ENCODE results near the gene PRLR.

The PRLR gene

GRCh38 chr5:35218981-35219380 is 11.3 kb downstream of the PRLR start:
- H3K27ac ChIP-seq (ENCODE audit: low read length, poor library complexity, severe bottlenecking), result no peak overlapping the region
- WGBS, result 90% methylated on average over 4 of the region's 4 CpGs
- no peaks in the 10 kb centered on the region for H3K79me1 ChIP-seq (replicated peaks; ENCODE audit: low read length, poor library complexity, severe bottlenecking)

GRCh38 chr5:35214051-35214450 is 16.2 kb downstream of the PRLR start:
- 92% methylated on average over 2 of the region's 2 CpGs for WGBS
- no peak for DNase-seq

More at GRCh38 chr5:35218981-35219380, 11.3 kb downstream of the PRLR start:
- no peak overlapping the region for H2BK12ac ChIP-seq (ENCODE audit: low read length in 2 of 2)
- DNase-seq, result no peak
- H3K4me2 ChIP-seq (ENCODE audit: low read length, poor library complexity, severe bottlenecking), result no peak overlapping the region
- no peaks in the 10 kb centered on the region for H3K9me3 ChIP-seq (ENCODE audit: control insufficient read depth, low read length)
- H3K27me3 ChIP-seq (ENCODE audit: control insufficient read depth in 1 of 2, insufficient read depth in 1 of 2, low read length in 2 of 2), result peaks cover 1 to 13% of the 10 kb centered on the region in 2 experiments
- H3K4me3 ChIP-seq (ENCODE audit: insufficient read depth in 1 of 2, low read depth in 1 of 2, low read length in 2 of 2), result no peak overlapping the region
- no peak overlapping the region for H2AK5ac ChIP-seq (ENCODE audit: low read length, severe bottlenecking)
- no peak overlapping the region for H4K8ac ChIP-seq (ENCODE audit: low read length)
- no peak overlapping the region for H3K23ac ChIP-seq (ENCODE audit: low read length in 2 of 2)
- H3K4me1 ChIP-seq (ENCODE audit: control insufficient read depth, insufficient read depth, low read depth, low read length), result no peaks in the 10 kb centered on the region
- no peaks in the 10 kb centered on the region for H3K36me3 ChIP-seq (ENCODE audit: control insufficient read depth in 1 of 2, insufficient read depth in 2 of 2, low read depth in 1 of 2, low read length in 2 of 2)
- H4K91ac ChIP-seq (ENCODE audit: low read length), result no peak overlapping the region
- H3K9ac ChIP-seq (ENCODE audit: low read length), result no peak overlapping the region
- H3K4ac ChIP-seq (ENCODE audit: low read depth in 1 of 2, low read length in 2 of 2), result no peak overlapping the region
- H2BK5ac ChIP-seq (ENCODE audit: low read depth, low read length, poor library complexity, severe bottlenecking), result no peak overlapping the region
- no peak overlapping the region for H2BK120ac ChIP-seq (ENCODE audit: low read depth, low read length)
- no peak overlapping the region for H2AFZ ChIP-seq (ENCODE audit: low read depth, low read length)
- no peak overlapping the region for H3K18ac ChIP-seq (ENCODE audit: low read depth in 1 of 2, low read length in 2 of 2)
- no peak overlapping the region for H3K14ac ChIP-seq (ENCODE audit: low read length in 2 of 2)
- H2BK15ac ChIP-seq (ENCODE audit: low read depth, poor library complexity, severe bottlenecking), result no peak overlapping the region

GRCh38 chr5:35213608-35214007 is 16.7 kb downstream of the PRLR start:
- 84% methylated on average over 3 of the region's 3 CpGs for WGBS
- H2AFZ ChIP-seq (ENCODE audit: low read depth, low read length), result no peak overlapping the region

More at GRCh38 chr5:35214051-35214450, 16.2 kb downstream of the PRLR start:
- Histone ChIP-seq H4K91ac (ENCODE audit: low read length) (no peak overlapping the region), H3K27ac (ENCODE audit: low read length, poor library complexity, severe bottlenecking) (no peak overlapping the region), H3K18ac (ENCODE audit: low read depth in 1 of 2, low read length in 2 of 2) (no peak overlapping the region), H2BK15ac (ENCODE audit: low read depth, poor library complexity, severe bottlenecking) (no peak overlapping the region), H3K4me3 (ENCODE audit: insufficient read depth in 1 of 2, low read depth in 1 of 2, low read length in 2 of 2) (no peak overlapping the region), H3K14ac (ENCODE audit: low read length in 2 of 2) (no peak overlapping the region), H3K9me3 (ENCODE audit: control insufficient read depth, low read length) (no peaks in the 10 kb centered on the region), H3K4ac (ENCODE audit: low read depth in 1 of 2, low read length in 2 of 2) (no peak overlapping the region), H3K4me1 (ENCODE audit: control insufficient read depth, insufficient read depth, low read depth, low read length) (no peaks in the 10 kb centered on the region), H3K23ac (ENCODE audit: low read length in 2 of 2) (no peak overlapping the region), H2AK5ac (ENCODE audit: low read length, severe bottlenecking) (no peak overlapping the region), H2BK5ac (ENCODE audit: low read depth, low read length, poor library complexity, severe bottlenecking) (no peak overlapping the region), H3K9ac (ENCODE audit: low read length) (no peak overlapping the region), H4K8ac (ENCODE audit: low read length) (no peak overlapping the region), H2AFZ (ENCODE audit: low read depth, low read length) (no peak overlapping the region), H3K79me1 (replicated peaks; ENCODE audit: low read length, poor library complexity, severe bottlenecking) (no peaks in the 10 kb centered on the region), H3K4me2 (ENCODE audit: low read length, poor library complexity, severe bottlenecking) (no peak overlapping the region), H3K36me3 (ENCODE audit: control insufficient read depth in 1 of 2, insufficient read depth in 2 of 2, low read depth in 1 of 2, low read length in 2 of 2) (no peaks in the 10 kb centered on the region), H2BK12ac (ENCODE audit: low read length in 2 of 2) (no peak overlapping the region), H3K27me3 (ENCODE audit: control insufficient read depth in 1 of 2, insufficient read depth in 1 of 2, low read length in 2 of 2) (peaks cover 0 to 3% of the 10 kb centered on the region in 2 experiments), H2BK120ac (ENCODE audit: low read depth, low read length) (no peak overlapping the region)

GRCh38 chr5:35212122-35212982 is 17.9 kb downstream of the PRLR start:
- DNase-seq, result no peak
- Histone ChIP-seq H3K23ac (ENCODE audit: low read length in 2 of 2) (no peak overlapping the region), H4K91ac (ENCODE audit: low read length) (no peak overlapping the region), H3K36me3 (ENCODE audit: control insufficient read depth in 1 of 2, insufficient read depth in 2 of 2, low read depth in 1 of 2, low read length in 2 of 2) (no peaks in the 10 kb centered on the region), H2BK5ac (ENCODE audit: low read depth, low read length, poor library complexity, severe bottlenecking) (no peak overlapping the region), H3K9me3 (ENCODE audit: control insufficient read depth, low read length) (no peaks in the 10 kb centered on the region), H3K14ac (ENCODE audit: low read length in 2 of 2) (no peak overlapping the region), H3K4ac (ENCODE audit: low read depth in 1 of 2, low read length in 2 of 2) (no peak overlapping the region), H3K4me2 (ENCODE audit: low read length, poor library complexity, severe bottlenecking) (no peak overlapping the region), H2BK15ac (ENCODE audit: low read depth, poor library complexity, severe bottlenecking) (no peak overlapping the region), H2AFZ (ENCODE audit: low read depth, low read length) (no peak overlapping the region), H2AK5ac (ENCODE audit: low read length, severe bottlenecking) (no peak overlapping the region), H3K27me3 (ENCODE audit: control insufficient read depth in 1 of 2, insufficient read depth in 1 of 2, low read length in 2 of 2) (peaks cover 0 to 3% of the 10 kb centered on the region in 2 experiments), H3K4me3 (ENCODE audit: insufficient read depth in 1 of 2, low read depth in 1 of 2, low read length in 2 of 2) (no peak overlapping the region), H3K27ac (ENCODE audit: low read length, poor library complexity, severe bottlenecking) (no peak overlapping the region), H3K18ac (ENCODE audit: low read depth in 1 of 2, low read length in 2 of 2) (no peak overlapping the region), H3K79me1 (replicated peaks; ENCODE audit: low read length, poor library complexity, severe bottlenecking) (no peaks in the 10 kb centered on the region), H4K8ac (ENCODE audit: low read length) (no peak overlapping the region), H3K9ac (ENCODE audit: low read length) (no peak overlapping the region), H2BK120ac (ENCODE audit: low read depth, low read length) (no peak overlapping the region), H3K4me1 (ENCODE audit: control insufficient read depth, insufficient read depth, low read depth, low read length) (no peaks in the 10 kb centered on the region), H2BK12ac (ENCODE audit: low read length in 2 of 2) (no peak overlapping the region)
- WGBS, result 94% methylated on average over 2 of the region's 3 CpGs

More at GRCh38 chr5:35213608-35214007, 16.7 kb downstream of the PRLR start:
- H3K4me1 ChIP-seq (ENCODE audit: control insufficient read depth, insufficient read depth, low read depth, low read length), result no peaks in the 10 kb centered on the region
- H2AK5ac ChIP-seq (ENCODE audit: low read length, severe bottlenecking), result no peak overlapping the region
- H2BK15ac ChIP-seq (ENCODE audit: low read depth, poor library complexity, severe bottlenecking), result no peak overlapping the region
- no peaks in the 10 kb centered on the region for H3K79me1 ChIP-seq (replicated peaks; ENCODE audit: low read length, poor library complexity, severe bottlenecking)
- H4K8ac ChIP-seq (ENCODE audit: low read length), result no peak overlapping the region
- no peak overlapping the region for H3K4me3 ChIP-seq (ENCODE audit: insufficient read depth in 1 of 2, low read depth in 1 of 2, low read length in 2 of 2)
- no peak for DNase-seq
- H3K27me3 ChIP-seq (ENCODE audit: control insufficient read depth in 1 of 2, insufficient read depth in 1 of 2, low read length in 2 of 2), result peaks cover 0 to 3% of the 10 kb centered on the region in 2 experiments
- no peak overlapping the region for H3K4me2 ChIP-seq (ENCODE audit: low read length, poor library complexity, severe bottlenecking)
- no peak overlapping the region for H3K23ac ChIP-seq (ENCODE audit: low read length in 2 of 2)
- H4K91ac ChIP-seq (ENCODE audit: low read length), result no peak overlapping the region
- H3K36me3 ChIP-seq (ENCODE audit: control insufficient read depth in 1 of 2, insufficient read depth in 2 of 2, low read depth in 1 of 2, low read length in 2 of 2), result no peaks in the 10 kb centered on the region
- no peaks in the 10 kb centered on the region for H3K9me3 ChIP-seq (ENCODE audit: control insufficient read depth, low read length)
- H2BK12ac ChIP-seq (ENCODE audit: low read length in 2 of 2), result no peak overlapping the region
- no peak overlapping the region for H3K4ac ChIP-seq (ENCODE audit: low read depth in 1 of 2, low read length in 2 of 2)
- no peak overlapping the region for H3K9ac ChIP-seq (ENCODE audit: low read length)
- H3K27ac ChIP-seq (ENCODE audit: low read length, poor library complexity, severe bottlenecking), result no peak overlapping the region
- no peak overlapping the region for H2BK5ac ChIP-seq (ENCODE audit: low read depth, low read length, poor library complexity, severe bottlenecking)
- no peak overlapping the region for H2BK120ac ChIP-seq (ENCODE audit: low read depth, low read length)
- no peak overlapping the region for H3K18ac ChIP-seq (ENCODE audit: low read depth in 1 of 2, low read length in 2 of 2)
- no peak overlapping the region for H3K14ac ChIP-seq (ENCODE audit: low read length in 2 of 2)

Measured in mesenchymal stem cell (in vitro differentiated cells and primary cell).